DMS114 treated with DMSO at 0.1 percent for 48 hours (cell line): ENCODE measurements around the gene TRAF2.
A peak's percentile ranks its signal among the peaks of the same experiment; 100 is the strongest.

ENCODE experiments used
- DNase-seq: peaks from one replicate; lab custom pipeline; 2025; ENCODE audit not compliant: unreplicated experiment; lab: John Stamatoyannopoulos, UW

The TRAF2 gene

GRCh38 chr9:136846376-136847087 is 39.8 kb upstream of the TRAF2 start:
- no peak for DNase-seq

- peak; percentile 13 for DNase-seq
These were observed 39.1 kb upstream of the TRAF2 start for GRCh38 chr9:136847088-136847825.

GRCh38 chr9:136847826-136848392 is 38.4 kb upstream of the TRAF2 start:
- peak; percentile 51 for DNase-seq

DNA sequence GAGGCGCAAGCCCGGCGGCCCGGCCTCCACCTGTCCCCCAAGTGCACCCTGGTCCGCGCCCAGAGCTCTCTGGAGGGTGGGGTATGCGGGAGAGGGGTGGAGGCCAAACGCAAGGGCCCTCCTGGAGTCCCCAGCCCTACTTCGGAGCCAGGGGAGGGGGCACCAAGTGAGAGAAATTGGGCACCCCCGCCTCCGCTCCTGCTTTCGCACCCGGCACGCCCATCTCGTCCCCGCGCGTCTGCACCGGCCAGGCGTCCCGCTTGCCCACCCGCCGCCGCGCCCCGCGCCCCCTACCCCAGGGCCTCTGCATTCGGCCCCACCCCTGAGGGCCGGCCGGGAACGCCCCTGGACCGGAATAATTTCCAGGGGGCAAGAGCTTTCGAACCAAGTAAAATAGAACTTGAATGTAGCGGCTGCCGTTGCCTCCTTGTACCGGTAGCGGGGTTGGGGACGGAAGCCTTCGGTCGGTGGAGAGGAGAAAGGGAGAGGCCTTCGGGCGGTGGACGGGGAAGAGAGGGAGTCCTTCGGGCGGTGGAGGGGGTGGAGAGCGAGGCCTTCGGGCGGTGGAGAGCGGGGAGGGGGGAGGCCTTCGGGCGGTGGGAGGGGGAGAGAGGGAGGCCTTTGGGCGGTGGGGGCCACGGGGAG is 37.8 kb upstream of the TRAF2 start:
- DNase-seq = peak; percentile 54

DNA sequence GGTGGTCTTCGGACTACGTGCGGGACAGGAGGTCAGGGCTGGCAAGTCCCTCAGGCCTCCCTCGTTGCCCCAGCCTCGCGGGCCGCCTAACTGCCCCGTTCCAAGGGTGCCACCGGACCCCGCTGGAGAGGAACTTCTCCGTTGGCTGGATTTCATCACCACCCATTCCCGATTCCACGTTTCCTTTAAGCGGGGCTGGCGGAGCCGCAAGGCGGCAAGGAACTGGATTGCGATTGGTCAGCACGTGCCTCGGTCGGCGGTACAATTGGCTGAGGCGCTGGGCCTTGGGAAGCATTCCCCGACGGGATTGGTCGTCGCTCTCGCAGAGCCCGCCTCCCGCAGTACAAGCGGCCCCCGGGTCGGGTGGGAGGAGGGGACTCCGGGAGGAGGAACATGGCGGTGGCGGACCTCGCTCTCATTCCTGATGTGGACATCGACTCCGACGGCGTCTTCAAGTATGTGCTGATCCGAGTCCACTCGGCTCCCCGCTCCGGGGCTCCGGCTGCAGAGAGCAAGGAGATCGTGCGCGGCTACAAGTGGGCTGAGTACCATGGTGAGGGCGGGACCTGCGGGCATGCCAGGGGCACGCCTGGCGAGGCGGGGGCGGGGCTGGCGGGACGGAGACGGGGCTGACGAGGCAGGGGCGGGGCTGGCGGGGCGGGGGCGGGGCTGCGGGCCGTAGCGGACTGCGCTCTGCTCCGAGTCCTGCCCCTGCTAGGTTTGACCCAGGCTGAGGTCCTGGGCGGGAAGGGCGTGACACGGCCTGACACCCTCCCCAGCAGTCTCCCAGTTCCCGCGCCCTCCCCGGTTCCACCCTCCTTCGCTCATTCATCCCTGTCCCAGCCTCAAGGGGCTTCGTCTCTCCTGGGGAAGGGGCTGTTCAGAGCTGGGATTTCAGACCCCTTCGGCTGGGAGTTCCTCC is 37.0 kb upstream of the TRAF2 start, which contains the start of gene PHPT1:
PHPT1 (plus strand) TSS at position 372 of the 922 bp plus-strand sequence; CDS start at position 394, 22 bp downstream.
- DNase-seq = peak; percentile 94

DNA sequence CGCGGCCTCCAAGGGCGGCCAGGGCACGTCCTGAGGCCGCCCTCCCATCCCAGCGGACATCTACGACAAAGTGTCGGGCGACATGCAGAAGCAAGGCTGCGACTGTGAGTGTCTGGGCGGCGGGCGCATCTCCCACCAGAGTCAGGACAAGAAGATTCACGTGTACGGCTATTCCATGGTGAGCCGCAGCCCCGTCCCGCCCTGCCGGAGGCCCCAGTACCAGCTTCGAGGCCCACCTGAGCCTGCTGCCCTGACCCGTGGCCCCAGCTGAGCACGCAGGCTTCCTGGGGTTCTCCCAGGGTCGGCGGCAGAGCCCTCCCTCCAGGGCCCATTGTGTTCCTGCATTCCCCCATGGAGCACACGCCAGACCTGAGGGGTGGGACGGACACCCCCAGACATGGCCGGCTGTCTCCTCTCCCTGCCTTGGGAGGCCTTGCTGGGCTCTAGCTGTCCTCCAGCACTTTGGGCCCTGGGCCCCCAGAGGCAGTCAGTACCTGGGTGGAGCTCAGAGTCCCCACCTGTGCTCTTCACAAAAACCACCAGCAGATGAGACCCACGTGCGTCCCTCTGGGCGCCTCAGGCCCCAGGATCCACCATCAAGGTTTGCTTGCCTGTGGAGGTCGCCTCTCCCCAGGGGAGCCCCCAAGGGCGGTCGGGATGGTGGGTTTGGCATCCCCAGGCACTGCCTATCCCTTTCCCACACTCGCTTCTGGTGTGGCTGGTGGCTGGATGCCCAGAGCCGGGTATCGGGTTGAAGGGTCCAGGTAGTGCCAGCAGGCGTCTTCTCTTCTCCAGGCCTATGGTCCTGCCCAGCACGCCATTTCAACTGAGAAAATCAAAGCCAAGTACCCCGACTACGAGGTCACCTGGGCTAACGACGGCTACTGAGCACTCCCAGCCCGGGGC is 36.1 kb upstream of the TRAF2 start:
- no peak for DNase-seq

DNA sequence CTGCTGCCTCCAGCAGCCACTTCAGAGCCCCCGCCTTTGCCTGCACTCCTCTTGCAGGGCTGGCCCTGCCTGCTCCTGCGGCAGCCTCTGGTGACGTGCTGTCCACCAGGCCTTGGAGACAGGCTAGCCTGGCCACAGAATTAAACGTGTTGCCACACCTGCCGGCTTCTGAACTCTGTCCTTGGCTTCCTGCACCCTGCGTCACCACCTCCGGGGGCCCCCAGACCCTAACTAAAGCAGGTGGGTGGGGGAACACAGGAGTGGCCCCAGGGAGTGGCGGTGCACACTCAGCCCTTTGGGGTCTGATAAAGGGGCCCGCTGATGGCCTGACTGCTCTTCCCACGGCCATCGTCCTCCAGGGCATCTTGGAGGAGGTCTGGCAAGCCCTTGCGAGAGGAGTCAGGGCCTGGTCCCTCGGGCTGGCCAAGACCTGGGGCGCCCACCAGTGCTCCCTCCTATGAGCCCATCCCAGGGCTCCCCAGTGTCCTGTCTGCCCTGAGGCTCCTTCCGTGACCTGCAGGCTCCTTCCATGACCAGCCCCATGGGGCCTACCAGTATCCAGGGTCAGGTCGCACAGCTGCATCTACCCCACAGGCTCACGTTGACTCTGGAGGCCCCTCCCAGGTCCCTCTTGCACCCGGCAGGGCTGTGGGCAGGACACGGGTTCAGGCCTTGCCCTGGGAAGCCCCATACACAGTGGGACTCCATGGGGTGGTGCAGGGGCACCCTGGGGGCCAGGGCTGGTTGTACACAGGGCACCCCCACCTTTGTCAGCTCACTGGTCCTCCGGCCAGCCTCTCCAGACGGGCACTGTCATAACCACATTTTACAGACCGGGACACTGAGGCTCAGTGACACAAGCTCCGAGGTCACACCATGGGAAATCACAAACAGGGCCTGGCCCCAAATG is 35.2 kb upstream of the TRAF2 start:
- DNase-seq = no peak

DNA sequence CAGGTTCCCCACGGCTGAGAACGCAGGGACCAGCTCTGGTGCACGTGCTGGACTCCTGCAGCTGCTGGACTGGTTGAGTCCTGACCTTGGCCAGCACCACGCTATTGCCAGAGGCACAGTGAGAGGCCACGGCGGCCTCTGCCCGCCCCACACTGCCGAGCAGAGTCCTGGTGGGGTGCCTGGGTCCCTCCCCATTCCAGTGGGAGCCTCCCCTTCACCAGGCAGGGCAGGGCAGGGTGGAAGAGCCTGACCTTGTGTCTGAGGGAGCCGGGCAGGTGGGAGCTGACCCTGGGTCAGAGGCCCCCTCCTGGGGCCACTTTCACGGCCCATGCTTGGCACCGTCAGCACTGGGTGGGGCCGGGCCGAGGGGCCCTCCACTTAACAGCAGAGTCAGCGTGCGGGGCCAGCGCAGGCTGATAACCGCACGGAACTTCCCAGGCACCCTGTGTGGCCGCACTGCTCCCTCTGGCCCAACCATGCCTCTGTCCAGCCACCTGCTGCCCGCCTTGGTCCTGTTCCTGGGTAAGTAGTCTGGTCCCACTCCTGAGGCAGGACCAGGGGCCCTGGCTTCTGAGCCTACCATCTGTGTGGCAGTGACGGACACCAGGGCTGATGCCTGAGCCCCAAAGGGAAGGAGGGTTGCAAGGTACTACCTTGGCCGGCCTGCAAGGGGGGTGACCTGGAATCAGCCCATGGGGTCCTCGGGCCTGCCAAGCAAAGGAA is 34.2 kb upstream of the TRAF2 start, which contains the start of gene MAMDC4:
MAMDC4 (plus strand) TSS at position 406 of the 723 bp plus-strand sequence; CDS start at position 477, 71 bp downstream.
- DNase-seq = no peak

DNA sequence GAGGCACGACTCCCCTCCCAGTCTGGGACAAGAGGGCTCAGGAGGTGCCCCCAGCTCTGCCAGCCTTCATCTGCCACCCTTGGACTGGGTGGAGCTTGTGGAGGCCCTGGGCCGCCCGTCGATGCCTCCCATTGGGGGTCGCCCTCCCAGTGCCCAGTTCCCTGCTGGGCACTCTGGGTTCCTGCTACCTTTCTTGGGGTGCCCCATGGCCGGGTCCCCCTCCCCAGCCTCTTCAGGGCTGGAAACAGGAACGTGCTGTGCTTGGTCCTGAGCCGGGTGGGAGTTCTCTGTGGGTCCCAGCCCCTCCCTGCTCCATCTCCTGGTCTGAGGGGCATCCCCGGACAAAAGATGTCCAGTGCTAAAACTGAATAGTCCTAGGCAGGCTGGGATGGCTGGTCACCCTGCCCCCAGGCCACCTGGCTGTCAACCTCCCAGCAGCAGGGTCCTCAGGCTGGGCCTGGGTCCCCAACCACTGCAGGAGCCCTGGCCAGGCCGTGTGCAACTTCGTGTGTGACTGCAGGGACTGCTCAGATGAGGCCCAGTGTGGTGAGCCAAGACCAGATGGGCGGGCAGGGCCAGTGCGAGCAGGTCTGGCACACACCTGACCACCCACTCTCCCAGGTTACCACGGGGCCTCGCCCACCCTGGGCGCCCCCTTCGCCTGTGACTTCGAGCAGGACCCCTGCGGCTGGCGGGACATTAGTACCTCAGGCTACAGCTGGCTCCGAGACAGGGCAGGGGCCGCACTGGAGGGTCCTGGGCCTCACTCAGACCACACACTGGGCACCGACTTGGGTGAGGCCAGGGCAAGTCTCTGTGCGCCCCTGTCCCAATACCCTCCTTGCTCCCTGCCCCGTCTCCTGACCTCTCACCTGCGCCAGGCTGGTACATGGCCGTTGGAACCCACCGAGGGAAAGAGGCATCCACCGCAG is 33.4 kb upstream of the TRAF2 start:
- DNase-seq = no peak

GRCh38 chr9:136853596-136854112 is 32.7 kb upstream of the TRAF2 start:
- no peak for DNase-seq

DNA sequence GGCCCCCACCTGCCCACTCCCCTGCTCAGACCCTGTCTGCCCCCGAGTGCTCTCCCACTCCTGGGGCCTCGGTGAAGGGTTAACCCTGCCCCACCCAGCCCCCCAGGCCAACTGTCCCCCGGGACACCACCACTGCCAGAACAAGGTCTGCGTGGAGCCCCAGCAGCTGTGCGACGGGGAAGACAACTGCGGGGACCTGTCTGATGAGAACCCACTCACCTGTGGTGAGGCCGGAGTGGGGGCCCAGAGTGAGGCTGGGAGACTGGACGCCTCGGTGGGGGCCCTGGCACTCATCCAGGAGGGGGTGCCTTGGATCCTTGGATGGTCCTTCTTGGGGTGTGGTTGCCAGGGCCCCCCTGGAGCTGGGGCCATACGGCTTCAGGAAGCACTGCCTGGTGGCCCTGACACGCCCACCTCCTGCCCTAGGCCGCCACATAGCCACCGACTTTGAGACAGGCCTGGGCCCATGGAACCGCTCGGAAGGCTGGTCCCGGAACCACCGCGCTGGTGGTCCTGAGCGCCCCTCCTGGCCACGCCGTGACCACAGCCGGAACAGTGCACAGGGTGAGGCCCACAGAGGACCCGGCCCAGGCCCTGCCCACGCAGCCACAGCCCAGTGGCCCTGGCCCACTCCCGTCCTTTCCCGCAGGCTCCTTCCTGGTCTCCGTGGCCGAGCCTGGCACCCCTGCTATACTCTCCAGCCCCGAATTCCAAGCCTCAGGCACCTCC is 32.0 kb upstream of the TRAF2 start:
- no peak for DNase-seq

DNA sequence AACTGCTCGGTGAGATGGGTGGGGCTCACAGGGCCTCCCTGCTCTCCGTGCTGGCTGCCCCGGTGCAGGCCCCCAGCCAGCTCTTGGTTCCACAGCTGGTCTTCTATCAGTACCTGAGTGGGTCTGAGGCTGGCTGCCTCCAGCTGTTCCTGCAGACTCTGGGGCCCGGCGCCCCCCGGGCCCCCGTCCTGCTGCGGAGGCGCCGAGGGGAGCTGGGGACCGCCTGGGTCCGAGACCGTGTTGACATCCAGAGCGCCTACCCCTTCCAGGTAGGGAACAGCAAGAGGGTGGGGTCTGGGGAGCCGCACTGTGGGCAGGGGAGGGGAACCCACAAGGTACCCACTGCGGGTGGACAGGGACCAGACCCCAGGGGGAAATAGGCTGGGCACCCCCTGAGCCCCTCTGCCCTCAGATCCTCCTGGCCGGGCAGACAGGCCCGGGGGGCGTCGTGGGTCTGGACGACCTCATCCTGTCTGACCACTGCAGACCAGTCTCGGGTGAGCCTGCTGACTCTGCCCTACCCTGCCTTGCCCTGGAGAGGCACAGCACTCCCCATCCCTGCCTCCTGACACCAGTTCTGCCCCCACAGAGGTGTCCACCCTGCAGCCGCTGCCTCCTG is 31.4 kb upstream of the TRAF2 start:
- no peak for DNase-seq

GRCh38 chr9:136855461-136856078 is 30.7 kb upstream of the TRAF2 start:
- DNase-seq = no peak

GRCh38 chr9:136856079-136856476 is 30.2 kb upstream of the TRAF2 start:
- no peak for DNase-seq
